ENCODE measurements around the gene C2orf49. TPM values are rescaled to one million over a fixed set of nuclear protein-coding genes. Genes with fewer than 3 reads are reported as not detected.

The C2orf49 gene
- polyA plus RNA-seq, 3 donors, result 8.1 to 10.4 (median 8.6) TPM

- Histone ChIP-seq H3K4me2 (replicated peaks; ENCODE audit: extremely low read depth, low read length, poor library complexity, severe bottlenecking) (no peak overlapping the region), H4K20me1 (ENCODE audit: insufficient read depth, low read length) (peaks cover 8% of the 10 kb centered on the region), H3K36me3 (replicated peaks in 1 of 2; ENCODE audit: control insufficient read depth in 1 of 2, insufficient read depth in 2 of 2, low read length in 2 of 2) (peaks cover 69 to 99% of the 10 kb centered on the region in 2 donors), H3K9me3 (replicated peaks in 1 of 2; ENCODE audit: control insufficient read depth in 1 of 2, insufficient read depth in 1 of 2, low read length in 2 of 2) (no peaks in the 10 kb centered on the region), H2AFZ (ENCODE audit: insufficient read depth, low read depth, low read length, poor library complexity, severe bottlenecking) (no peak overlapping the region), H3K79me2 (ENCODE audit: insufficient read depth, low read length) (peaks cover 11% of the 10 kb centered on the region), H3K27ac (ENCODE audit: low read depth in 1 of 2, low read length in 2 of 2) (no peak overlapping the region), H3K4me3 (replicated peaks in 1 of 3; ENCODE audit: low read depth in 2 of 3, low read length in 3 of 3) (no peak overlapping the region), H3K4me1 (ENCODE audit: control insufficient read depth in 1 of 2, insufficient read depth in 2 of 2, low read length in 2 of 2) (no peaks in the 10 kb centered on the region), H3K27me3 (ENCODE audit: control insufficient read depth in 2 of 2, insufficient read depth in 2 of 2, low read length in 2 of 2) (no peaks in the 10 kb centered on the region), H3K9ac (ENCODE audit: insufficient read depth, low read length, poor library complexity, severe bottlenecking) (no peak overlapping the region)
- intact Hi-C loops (cut with micrococcal nuclease), result no loop called here
- Mint-ChIP-seq H3K4me3 (no peak overlapping the region), H3K4me1 (no peaks in the 10 kb centered on the region), H3K9me3 (no peaks in the 10 kb centered on the region), H3K36me3 (peaks cover 78 to 88% of the 10 kb centered on the region in 2 donors), H3K27me3 (ENCODE audit: low read depth in 3 of 3) (peaks cover 0 to 3% (median 0%) of the 10 kb centered on the region in 3 donors), H3K27ac (no peak overlapping the region)
- peak; percentile 41 for TF ChIP-seq CTCF (IDR thresholded peaks at IDR 0.05)
- WGBS (ENCODE audit: insufficient coverage), result 55% methylated on average over 2 of the region's 5 CpGs
- no peak for DNase-seq
Observed at GRCh38 chr2:105294844-105295481, 42.4 kb upstream of the C2orf49 start.

- no peak overlapping the region for H3K9ac ChIP-seq (ENCODE audit: insufficient read depth, low read length, poor library complexity, severe bottlenecking)
- WGBS (ENCODE audit: insufficient coverage), result no CpG with 5 or more reads among the region's 7 CpGs
- H3K36me3 ChIP-seq (replicated peaks in 1 of 2; ENCODE audit: control insufficient read depth in 1 of 2, insufficient read depth in 2 of 2, low read length in 2 of 2), result peaks cover 63 to 90% of the 10 kb centered on the region in 2 donors
- H3K4me2 ChIP-seq (replicated peaks; ENCODE audit: extremely low read depth, low read length, poor library complexity, severe bottlenecking), result no peak overlapping the region
- no peaks in the 10 kb centered on the region for H3K9me3 Mint-ChIP-seq
- no peaks in the 10 kb centered on the region for H3K27me3 ChIP-seq (ENCODE audit: control insufficient read depth in 2 of 2, insufficient read depth in 2 of 2, low read length in 2 of 2)
- H3K4me1 ChIP-seq (ENCODE audit: control insufficient read depth in 1 of 2, insufficient read depth in 2 of 2, low read length in 2 of 2), result no peaks in the 10 kb centered on the region
- no peak overlapping the region for H2AFZ ChIP-seq (ENCODE audit: insufficient read depth, low read depth, low read length, poor library complexity, severe bottlenecking)
- no peak overlapping the region for H3K27ac Mint-ChIP-seq
- H4K20me1 ChIP-seq (ENCODE audit: insufficient read depth, low read length), result peaks cover 9% of the 10 kb centered on the region
- peaks cover 74 to 77% of the 10 kb centered on the region in 2 donors for H3K36me3 Mint-ChIP-seq
- peaks cover 0 to 3% (median 0%) of the 10 kb centered on the region in 3 donors for H3K27me3 Mint-ChIP-seq (ENCODE audit: low read depth in 3 of 3)
- H3K4me3 Mint-ChIP-seq, result no peak overlapping the region
- H3K9me3 ChIP-seq (replicated peaks in 1 of 2; ENCODE audit: control insufficient read depth in 1 of 2, insufficient read depth in 1 of 2, low read length in 2 of 2), result no peaks in the 10 kb centered on the region
- H3K79me2 ChIP-seq (ENCODE audit: insufficient read depth, low read length), result peaks cover 14% of the 10 kb centered on the region
- no peaks in the 10 kb centered on the region for H3K4me1 Mint-ChIP-seq
- no peak for DNase-seq
- TF ChIP-seq CTCF (IDR thresholded peaks at IDR 0.05), result no peak
- intact Hi-C loops (cut with micrococcal nuclease), result no loop called here
- no peak overlapping the region for H3K4me3 ChIP-seq (replicated peaks in 1 of 3; ENCODE audit: low read depth in 2 of 3, low read length in 3 of 3)
- H3K27ac ChIP-seq (ENCODE audit: low read depth in 1 of 2, low read length in 2 of 2), result no peak overlapping the region
Observed at GRCh38 chr2:105296017-105296611, 41.2 kb upstream of the C2orf49 start.
